ENCODE results near the gene XDH. TPM values are rescaled to one million over a fixed set of nuclear protein-coding genes. Genes with fewer than 3 reads are reported as not detected.
A peak's percentile ranks its signal among the peaks of the same experiment; 100 is the strongest.

Gene XDH
- total RNA-seq, 1 experiment from 2014 or later = 0.91 TPM

DNA sequence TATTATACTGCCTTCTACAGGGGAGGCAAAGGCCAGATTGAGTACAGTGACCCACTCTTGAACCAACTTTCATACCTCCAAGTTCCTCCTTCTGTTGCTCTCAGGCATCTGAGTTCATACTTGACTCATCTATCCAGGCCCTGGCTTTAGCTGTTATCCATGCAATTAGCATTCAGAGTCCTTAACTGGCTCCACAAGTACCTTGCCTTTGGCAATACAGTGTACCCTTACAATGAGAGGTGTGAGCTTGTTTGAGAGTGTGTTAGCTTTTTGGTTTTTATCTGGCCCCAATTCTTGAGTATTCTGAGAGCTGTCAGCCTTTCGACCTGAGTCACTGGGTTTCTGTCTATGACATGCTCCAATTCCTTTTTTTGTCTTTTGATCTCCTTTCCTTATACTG lies 120.3 kb downstream of the XDH start:
- CTCF ChIA-PET = no interaction called here
- Histone ChIP-seq H3K27me3 (ENCODE audit: low read length) (no peaks in the 10 kb centered on the region), H4K20me1 (ENCODE audit: low read length) (no peaks in the 10 kb centered on the region), H2AFZ (ENCODE audit: low read length) (no peak overlapping the region), H3K9me3 (ENCODE audit: low read length) (no peaks in the 10 kb centered on the region), H3F3A (ENCODE audit: low read length, unreplicated experiment) (no peaks in the 10 kb centered on the region), H3K9ac (ENCODE audit: low read length) (no peak overlapping the region), H3K4me3 (ENCODE audit: low read length) (no peak overlapping the region), H3K79me2 (ENCODE audit: low read length) (no peaks in the 10 kb centered on the region), H3K9me2 (replicated peaks; ENCODE audit: low read length) (no peaks in the 10 kb centered on the region), H3K27ac (ENCODE audit: low read length) (no peak overlapping the region), H3K36me3 (ENCODE audit: low read depth, low read length) (no peaks in the 10 kb centered on the region), H3K4me1 (ENCODE audit: insufficient read depth, low read length) (no peaks in the 10 kb centered on the region), H3K4me2 (ENCODE audit: low read length) (no peak overlapping the region)
- POLR2A ChIA-PET (ENCODE audit: unreplicated experiment) = no interaction called here
- DNase-seq (no peak), ATAC-seq (no peak)
- no TSS peak for BruUV-seq (replicated peaks)
- intact Hi-C loops (cut with micrococcal nuclease) = no loop called here
- TF ChIP-seq, protein P1, sequence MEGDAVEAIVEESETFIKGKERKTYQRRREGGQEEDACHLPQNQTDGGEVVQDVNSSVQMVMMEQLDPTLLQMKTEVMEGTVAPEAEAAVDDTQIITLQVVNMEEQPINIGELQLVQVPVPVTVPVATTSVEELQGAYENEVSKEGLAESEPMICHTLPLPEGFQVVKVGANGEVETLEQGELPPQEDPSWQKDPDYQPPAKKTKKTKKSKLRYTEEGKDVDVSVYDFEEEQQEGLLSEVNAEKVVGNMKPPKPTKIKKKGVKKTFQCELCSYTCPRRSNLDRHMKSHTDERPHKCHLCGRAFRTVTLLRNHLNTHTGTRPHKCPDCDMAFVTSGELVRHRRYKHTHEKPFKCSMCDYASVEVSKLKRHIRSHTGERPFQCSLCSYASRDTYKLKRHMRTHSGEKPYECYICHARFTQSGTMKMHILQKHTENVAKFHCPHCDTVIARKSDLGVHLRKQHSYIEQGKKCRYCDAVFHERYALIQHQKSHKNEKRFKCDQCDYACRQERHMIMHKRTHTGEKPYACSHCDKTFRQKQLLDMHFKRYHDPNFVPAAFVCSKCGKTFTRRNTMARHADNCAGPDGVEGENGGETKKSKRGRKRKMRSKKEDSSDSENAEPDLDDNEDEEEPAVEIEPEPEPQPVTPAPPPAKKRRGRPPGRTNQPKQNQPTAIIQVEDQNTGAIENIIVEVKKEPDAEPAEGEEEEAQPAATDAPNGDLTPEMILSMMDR (conservative IDR thresholded peaks at IDR 0.05; ENCODE audit: low read depth, low read length) = no peak
- TF ChIP-seq EZH2 (IDR thresholded peaks at IDR 0.05; ENCODE audit: low read length, unreplicated experiment) (no peak), EZH2phosphoT487 (IDR thresholded peaks at IDR 0.05; ENCODE audit: borderline replicate concordance, low read length) (no peak)

GRCh38 chr2:31287654-31288053 lies 126.9 kb downstream of the XDH start:
- H3K27me3 ChIP-seq (ENCODE audit: low read length) = no peaks in the 10 kb centered on the region
- TF ChIP-seq, protein P1 (conservative IDR thresholded peaks at IDR 0.05; ENCODE audit: low read depth, low read length) = no peak
- TF ChIP-seq EZH2phosphoT487 (IDR thresholded peaks at IDR 0.05; ENCODE audit: borderline replicate concordance, low read length) = no peak
- TF ChIP-seq EZH2 (IDR thresholded peaks at IDR 0.05; ENCODE audit: low read length, unreplicated experiment) = no peak
- CTCF ChIA-PET = no interaction called here
- H3K9me3 ChIP-seq (ENCODE audit: low read length) = no peaks in the 10 kb centered on the region
- no peak for DNase-seq
- H3K4me1 ChIP-seq (ENCODE audit: insufficient read depth, low read length) = peaks cover 10% of the 10 kb centered on the region
- H3K27ac ChIP-seq (ENCODE audit: low read length) = no peak overlapping the region
- no peak overlapping the region for H3K9ac ChIP-seq (ENCODE audit: low read length)
- ATAC-seq = no peak
- intact Hi-C loops (cut with micrococcal nuclease) = no loop called here
- H3F3A ChIP-seq (ENCODE audit: low read length, unreplicated experiment) = no peaks in the 10 kb centered on the region
- no peaks in the 10 kb centered on the region for H3K36me3 ChIP-seq (ENCODE audit: low read depth, low read length)
- no peaks in the 10 kb centered on the region for H3K9me2 ChIP-seq (replicated peaks; ENCODE audit: low read length)
- H3K4me2 ChIP-seq (ENCODE audit: low read length) = no peak overlapping the region
- H3K79me2 ChIP-seq (ENCODE audit: low read length) = no peaks in the 10 kb centered on the region
- no peak overlapping the region for H2AFZ ChIP-seq (ENCODE audit: low read length)
- POLR2A ChIA-PET (ENCODE audit: unreplicated experiment) = no interaction called here
- no peaks in the 10 kb centered on the region for H4K20me1 ChIP-seq (ENCODE audit: low read length)
- H3K4me3 ChIP-seq (ENCODE audit: low read length) = no peak overlapping the region
- BruUV-seq (replicated peaks) = no TSS peak

DNA sequence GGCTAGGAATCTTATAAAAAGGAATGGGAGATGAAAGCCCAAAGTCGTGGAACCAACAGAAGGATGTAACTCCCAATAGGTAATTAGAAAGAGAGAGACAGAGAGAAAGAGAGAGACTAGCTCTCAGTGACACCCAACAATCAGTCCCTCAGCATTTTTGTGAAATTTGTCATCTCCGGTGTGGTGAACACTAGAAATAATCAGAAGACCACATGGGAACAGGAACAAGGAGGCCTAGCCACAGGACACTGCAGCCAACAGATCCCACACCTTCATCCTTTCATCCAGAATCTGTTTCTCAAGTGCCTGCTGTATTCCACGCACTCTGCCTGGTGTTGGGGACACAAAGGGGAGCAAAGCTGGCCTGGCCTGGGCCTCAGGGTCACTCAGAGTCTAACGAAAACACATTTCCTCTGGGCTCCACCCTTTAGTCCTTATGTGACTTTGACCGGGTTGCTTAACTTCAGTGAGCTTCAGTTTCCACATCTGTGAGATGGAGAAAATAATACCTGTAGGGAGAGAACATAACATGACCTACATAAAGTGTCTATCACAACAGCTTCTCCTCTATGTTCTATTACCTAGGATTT lies 127.5 kb downstream of the XDH start:
- intact Hi-C loops (cut with micrococcal nuclease) = no loop called here
- POLR2A ChIA-PET (ENCODE audit: unreplicated experiment) = no interaction called here
- no peak overlapping the region for H3K9ac ChIP-seq (ENCODE audit: low read length)

More for the DNA sequence above, 127.5 kb downstream of the XDH start:
- Histone ChIP-seq H3K4me2 (ENCODE audit: low read length) (no peak overlapping the region), H4K20me1 (ENCODE audit: low read length) (no peaks in the 10 kb centered on the region), H3K36me3 (ENCODE audit: low read depth, low read length) (no peaks in the 10 kb centered on the region), H3K4me3 (ENCODE audit: low read length) (no peak overlapping the region), H3F3A (ENCODE audit: low read length, unreplicated experiment) (no peaks in the 10 kb centered on the region), H3K9me3 (ENCODE audit: low read length) (no peaks in the 10 kb centered on the region), H3K4me1 (ENCODE audit: insufficient read depth, low read length) (peaks cover 10% of the 10 kb centered on the region), H3K27ac (ENCODE audit: low read length) (no peak overlapping the region), H2AFZ (ENCODE audit: low read length) (no peak overlapping the region), H3K27me3 (ENCODE audit: low read length) (no peaks in the 10 kb centered on the region), H3K79me2 (ENCODE audit: low read length) (no peaks in the 10 kb centered on the region), H3K9me2 (replicated peaks; ENCODE audit: low read length) (no peaks in the 10 kb centered on the region)
- TF ChIP-seq EZH2 (IDR thresholded peaks at IDR 0.05; ENCODE audit: low read length, unreplicated experiment) (no peak), EZH2phosphoT487 (IDR thresholded peaks at IDR 0.05; ENCODE audit: borderline replicate concordance, low read length) (no peak)
- TF ChIP-seq, protein P1 (conservative IDR thresholded peaks at IDR 0.05; ENCODE audit: low read depth, low read length) = no peak
- DNase-seq = peak; percentile 46
- CTCF ChIA-PET = no interaction called here
- BruUV-seq (replicated peaks) = no TSS peak
- ATAC-seq = no peak
